Endothelial cell of umbilical vein (primary cell): Measurements from ENCODE around the gene DMD. TPM values are rescaled to one million over a fixed set of nuclear protein-coding genes. Genes with fewer than 3 reads are reported as not detected.

Source experiments
- BruUV-seq: library from RNA; stranded (reverse); fragments of 400-500 nt; replicated peaks from 2 replicates; lab custom pipeline; 2021; lab: Mats Ljungman, UMichigan
- CTCF ChIA-PET: fragments of 300-600, 350-600 bp; sonication (Branson Sonifier 250); formaldehyde crosslinking; loops from one replicate; lab custom pipeline; 2021; ENCODE audit warnings: antibody characterized with exemption, inconsistent platforms; lab: Charles Lee
- POLR2A ChIA-PET: fragments of 300-600, 350-600 bp; sonication (Branson Sonifier 250); formaldehyde crosslinking; loops from one replicate; lab custom pipeline; 2021; ENCODE audit warnings: antibody characterized with exemption, inconsistent platforms; lab: Charles Lee
- DNase-seq: peaks from one replicate; pipeline ENCODE4 v3.0.0-alpha.2; 2011; ENCODE audit warnings: low read depth, low spot score
- FAIRE-seq: peaks from 2 replicates; lab custom pipeline; 2011; peaks lifted over from hg19 to GRCh38; lab: Jason Lieb, UNC
- H2AFZ ChIP-seq: 2 replicates; pipeline ENCODE4 v1.6.0; 2012; ENCODE audit warnings: low read depth, low read length, control low read depth, inconsistent platforms
- H3K27ac ChIP-seq: 2 replicates; pipeline ENCODE4 v1.5.1; 2011; ENCODE audit warnings: low read depth, mild to moderate bottlenecking, control low read depth, low read length, moderate library complexity; ENCODE audit not compliant: insufficient read depth
- H3K27me3 ChIP-seq, 2 experiments: 2 replicates each; pipeline versions ENCODE4 v1.6.0 to v1.6.1; 2011; ENCODE audit warnings: low read length in 2 of 2, mixed read lengths in 1 of 2; ENCODE audit not compliant: control insufficient read depth in 2 of 2, insufficient read depth in 2 of 2
- H3K36me3 ChIP-seq, 2 experiments: 2 replicates in 1 of 2; 3 replicates in 1 of 2; pipeline ENCODE4 v1.5.1; 2011; ENCODE audit warnings: low read length in 2 of 2, mild to moderate bottlenecking in 1 of 2, moderate library complexity in 1 of 2; ENCODE audit not compliant: control insufficient read depth in 2 of 2, insufficient read depth in 2 of 2; ENCODE audit errors: extremely low read depth in 1 of 2
- H3K4me1 ChIP-seq: 3 replicates; pipeline ENCODE4 v1.5.1; 2011; ENCODE audit warnings: mild to moderate bottlenecking, low read length; ENCODE audit not compliant: control insufficient read depth, insufficient read depth; ENCODE audit errors: extremely low read depth
- H3K4me2 ChIP-seq: 2 replicates; pipeline ENCODE4 v1.6.1; 2011; ENCODE audit warnings: low read length, control low read depth, mixed read lengths; ENCODE audit not compliant: insufficient read depth
- H3K4me3 ChIP-seq, 3 experiments: fragments of 200-600 bp in 1 of 3; sonication (generic), shearing (Covaris generic) in 1 of 3; replicated peaks in 1 of 3; 2 replicates each; pipeline ENCODE4 v1.5.1; 2011 to 2016; ENCODE audit warnings: control low read depth in 3 of 3, low read length in 3 of 3, mild to moderate bottlenecking in 2 of 3, inconsistent platforms in 1 of 3, low read depth in 1 of 3, moderate library complexity in 1 of 3; ENCODE audit not compliant: insufficient read depth in 1 of 3
- H3K79me2 ChIP-seq: 2 replicates; pipeline ENCODE4 v1.6.0; 2012; ENCODE audit warnings: low read length, inconsistent platforms; ENCODE audit not compliant: control insufficient read depth, insufficient read depth
- H3K9ac ChIP-seq: replicated peaks from 2 replicates; pipeline ENCODE3; 2011; ENCODE audit warnings: low read length, control low read depth; ENCODE audit not compliant: insufficient read depth; ENCODE audit errors: extremely low read depth
- H3K9me1 ChIP-seq: replicated peaks from 3 replicates; pipeline ENCODE4 v1.6.0; 2011; ENCODE audit warnings: mild to moderate bottlenecking, low read length; ENCODE audit not compliant: control insufficient read depth, insufficient read depth; ENCODE audit errors: extremely low read depth
- H3K9me3 ChIP-seq: replicated peaks from 2 replicates; pipeline ENCODE4 v1.5.1; 2012; ENCODE audit warnings: low read length, inconsistent platforms; ENCODE audit not compliant: control insufficient read depth, insufficient read depth
- H4K20me1 ChIP-seq: replicated peaks from 2 replicates; pipeline ENCODE3; 2011; ENCODE audit warnings: mild to moderate bottlenecking, low read length; ENCODE audit not compliant: control insufficient read depth, insufficient read depth; ENCODE audit errors: extremely low read depth
- CTCF ChIP-seq, 2 donors: IDR thresholded peaks; 1 replicate in 1 of 2; 2 replicates in 1 of 2; pipeline ENCODE4 v1.5.1; 2011; ENCODE audit warnings: low read length in 2 of 2, mild to moderate bottlenecking in 2 of 2, moderate library complexity in 2 of 2, control low read depth in 1 of 2, inconsistent platforms in 1 of 2, low read depth in 1 of 2; ENCODE audit not compliant: insufficient read depth in 1 of 2; ENCODE audit errors: extremely low read depth in 1 of 2
- EZH2 ChIP-seq: IDR thresholded peaks from 2 replicates; pipeline ENCODE4 v1.6.1; 2012; ENCODE audit warnings: borderline replicate concordance, low read depth, mild to moderate bottlenecking, moderate library complexity, low read length, inconsistent platforms; ENCODE audit not compliant: severe bottlenecking
- FOS ChIP-seq: IDR thresholded peaks from 2 replicates; pipeline ENCODE4 v1.6.1; 2011; ENCODE audit warnings: mild to moderate bottlenecking, low read length, moderate library complexity, borderline replicate concordance; ENCODE audit not compliant: insufficient read depth
- GATA2 ChIP-seq: IDR thresholded peaks from 2 replicates; pipeline ENCODE4 v1.7.0; 2011; ENCODE audit warnings: low read depth, mild to moderate bottlenecking, moderate library complexity, mixed read lengths, low read length; ENCODE audit not compliant: insufficient read length, insufficient read depth
- JUN ChIP-seq: IDR thresholded peaks from 2 replicates; pipeline ENCODE4 v1.6.1; 2011; ENCODE audit warnings: borderline replicate concordance, low read depth; ENCODE audit not compliant: insufficient read length, insufficient read depth
- MAX ChIP-seq: IDR thresholded peaks from 2 replicates; pipeline ENCODE4 v1.6.1; 2011; ENCODE audit not compliant: insufficient read depth, insufficient read length
- MYC ChIP-seq: IDR thresholded peaks from one replicate; pipeline ENCODE4 v1.6.1; 2011; ENCODE audit warnings: mild to moderate bottlenecking, low read depth, low read length
- POLR2A ChIP-seq: IDR thresholded peaks from 2 replicates; pipeline ENCODE4 v1.6.1; 2012; ENCODE audit warnings: low read depth, mild to moderate bottlenecking, control low read depth, low read length
- POLR2AphosphoS5 ChIP-seq: IDR thresholded peaks from 2 replicates; pipeline ENCODE4 v1.6.1; 2012; ENCODE audit warnings: low read depth, mild to moderate bottlenecking, control low read depth, low read length, moderate library complexity; ENCODE audit not compliant: insufficient read depth
- dilution Hi-C: fragments of 300-500 bp; cut with MboI; formaldehyde crosslinking; loops from one replicate; pipeline ENCODE4 v1.15.0; 2019; ENCODE audit warnings: low sequenced_read_pairs; ENCODE audit not compliant: extremely low pct_ligation_motif_present
- intact Hi-C: fragments of 100-400 bp; cut with micrococcal nuclease; formaldehyde crosslinking; loops from one replicate; pipeline ENCODE4 v1.10.0; 2022
- polyA plus RNA-seq, 4 experiments: library from polyadenylated mRNA; depleted of rRNA in 3 of 4; stranded (reverse) in 3 of 4; unstranded in 1 of 4; fragments of >200 nt; gene quantifications; 2 replicates each; pipeline versions ENCODE4 v1.2.1 to v1.2.3, GENCODE V29; 2011 to 2012; ENCODE audit warnings: missing spikeins in 1 of 4
- total RNA-seq: library from RNA; stranded (reverse); gene quantifications from 2 replicates; pipeline ENCODE4 v1.2.3, GENCODE V29; 2021

DMD gene
- total and polyA plus RNA-seq, 2 donors (not counting 3 experiments of a cell fraction or from before 2014, with no cell fraction given), result 7.3 to 9.0 TPM

GRCh38 chrX:32176510-32176909 is 1034.8 kb downstream of the DMD start:
- Histone ChIP-seq H4K20me1 (no peaks in the 10 kb centered on the region), H3K79me2 (no peaks in the 10 kb centered on the region), H3K27ac (no peak overlapping the region), H2AFZ (no peak overlapping the region), H3K9me1 (no peaks in the 10 kb centered on the region), H3K4me2 (no peak overlapping the region), H3K36me3 (no peaks in the 10 kb centered on the region), H3K27me3 (no peaks in the 10 kb centered on the region), H3K9me3 (no peaks in the 10 kb centered on the region), H3K9ac (no peak overlapping the region), H3K4me3 (no peak overlapping the region), H3K4me1 (no peaks in the 10 kb centered on the region)
- ChIA-PET CTCF (no interaction called here), POLR2A (no interaction called here)
- dilution Hi-C loops (no loop called here), intact Hi-C loops (no loop called here)
- no TSS peak for BruUV-seq
- no peak for FAIRE-seq
- TF ChIP-seq JUN, result no peak
- no peak for TF ChIP-seq POLR2AphosphoS5
- TF ChIP-seq CTCF (IDR thresholded peaks at IDR 0.05; ENCODE audit: extremely low read depth in 1 of 2, insufficient read depth in 1 of 2, low read depth in 1 of 2, low read length in 2 of 2), result no peak
- no peak for TF ChIP-seq POLR2A
- TF ChIP-seq MAX, result no peak
- TF ChIP-seq MYC, result no peak
- no peak for TF ChIP-seq GATA2
- no peak for TF ChIP-seq FOS
- TF ChIP-seq EZH2, result no peak
- DNase-seq, result no peak
